Fibroblast of villous mesenchyme (primary cell): ENCODE results near the gene ARID4B. TPM values are rescaled to one million over a fixed set of nuclear protein-coding genes. Genes with fewer than 3 reads are reported as not detected.

Source experiments
- DNase-seq: peaks from one replicate; pipeline ENCODE4 v3.0.0-alpha.2; 2010; ENCODE audit warnings: low read depth
- H3K4me3 ChIP-seq: 2 replicates; pipeline ENCODE4 v1.5.1; 2011; ENCODE audit warnings: low read depth, mild to moderate bottlenecking, low read length
- CTCF ChIP-seq: IDR thresholded peaks from 2 replicates; pipeline ENCODE4 v1.5.1; 2012; ENCODE audit warnings: low read depth, mild to moderate bottlenecking, low read length; ENCODE audit not compliant: insufficient read depth
- total RNA-seq: library from RNA; depleted of rRNA; stranded (reverse); fragments of >200 nt; gene quantifications from 2 replicates; pipeline ENCODE4 v1.2.3, GENCODE V29; 2012

The ARID4B gene
- total RNA-seq, 1 donor: 40.2 TPM

GRCh38 chr1:235268379-235269125 is 59.4 kb downstream of the ARID4B start:
- no peak overlapping the region for H3K4me3 ChIP-seq
- no peak for TF ChIP-seq CTCF
- no peak for DNase-seq

- no peak overlapping the region for H3K4me3 ChIP-seq
- TF ChIP-seq CTCF: no peak
- no peak for DNase-seq
Observed at GRCh38 chr1:235266967-235267366, 61.0 kb downstream of the ARID4B start.

- TF ChIP-seq CTCF: no peak
- no peak for DNase-seq
- no peak overlapping the region for H3K4me3 ChIP-seq
Observed at GRCh38 chr1:235266325-235266724, 61.7 kb downstream of the ARID4B start.

GRCh38 chr1:235265900-235266299 is 62.1 kb downstream of the ARID4B start:
- no peak overlapping the region for H3K4me3 ChIP-seq
- DNase-seq: no peak
- no peak for TF ChIP-seq CTCF

GRCh38 chr1:235264327-235264726 is 63.7 kb downstream of the ARID4B start:
- no peak for TF ChIP-seq CTCF
- DNase-seq: no peak
- no peak overlapping the region for H3K4me3 ChIP-seq

GRCh38 chr1:235262539-235262938 is 65.4 kb downstream of the ARID4B start:
- no peak for DNase-seq
- no peak overlapping the region for H3K4me3 ChIP-seq
- TF ChIP-seq CTCF: no peak

- H3K4me3 ChIP-seq: no peak overlapping the region
- TF ChIP-seq CTCF: no peak
- no peak for DNase-seq
Observed at GRCh38 chr1:235261243-235261642, 66.7 kb downstream of the ARID4B start.
